ENCODE data around the gene SPRY4.
"Not testable (repeated sequence)": the region's sequence is repeated elsewhere in the genome, so short reads cannot be mapped to it uniquely, and the experiment has no call there.

SPRY4 gene

GRCh38 chr5:142324871-142325724 lies at the start of gene SPRY4:
Gene SPRY4, minus strand, starts transcription at chr5:142325021. Its CDS starts 9,913 bp downstream, at chr5:142315108.
- DNase-seq, result peak; percentile 59

DNA sequence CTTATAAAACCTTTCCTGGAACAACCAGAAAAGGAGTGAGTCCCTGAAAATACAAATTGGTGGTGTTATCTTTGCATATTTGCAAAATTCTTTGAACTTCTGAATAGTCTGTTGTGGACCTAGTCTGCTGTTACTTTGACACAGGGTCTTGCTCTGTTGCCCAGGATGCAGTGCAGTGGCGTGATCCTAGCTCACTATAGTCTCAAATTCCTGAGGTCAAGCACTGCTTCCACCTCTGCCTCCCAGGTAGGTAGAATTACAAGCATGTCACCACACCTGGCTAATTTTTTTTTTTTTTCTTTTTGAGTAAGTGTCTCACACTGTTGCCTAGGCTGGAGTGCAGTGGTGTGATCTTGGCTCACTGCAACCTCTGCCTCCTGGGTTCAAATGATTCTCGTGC lies 43.7 kb upstream of the SPRY4 start:
- DNase-seq, result no peak

- no peak for DNase-seq
These were observed 41.2 kb upstream of the SPRY4 start for GRCh38 chr5:142366007-142366406.

- DNase-seq, result no peak
These were observed 39.7 kb upstream of the SPRY4 start for GRCh38 chr5:142364251-142365145.

GRCh38 chr5:142363619-142363963 lies 38.8 kb upstream of the SPRY4 start:
- DNase-seq, result no peak

- DNase-seq, result not testable (repeated sequence)
These were observed 37.4 kb upstream of the SPRY4 start for GRCh38 chr5:142362193-142362592.

DNA sequence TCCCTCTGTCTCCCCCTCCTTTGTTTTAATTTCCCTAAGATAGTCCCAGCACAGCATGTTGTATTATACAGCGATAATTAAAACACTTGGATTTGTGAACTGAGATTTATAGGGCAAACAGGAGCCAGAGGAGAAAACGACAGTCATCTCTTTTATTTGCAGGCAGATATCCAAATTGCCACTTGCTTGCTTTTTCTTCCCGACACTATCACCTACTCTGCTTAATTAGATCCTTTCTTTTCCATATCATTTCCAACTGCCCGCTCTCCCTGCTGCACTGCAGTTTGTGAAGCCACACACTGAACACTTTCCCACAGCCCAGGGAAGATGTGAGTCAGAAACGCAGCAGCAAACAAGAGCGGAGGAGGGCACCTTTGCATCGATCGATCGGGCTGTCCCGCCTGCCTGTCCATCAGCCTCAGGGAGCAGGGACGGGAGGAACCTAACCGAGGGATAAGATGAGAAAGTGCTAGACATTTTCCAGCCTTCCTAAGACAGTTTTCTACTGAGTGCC lies 35.8 kb upstream of the SPRY4 start:
- no peak for DNase-seq

GRCh38 chr5:142360051-142360498 lies 35.3 kb upstream of the SPRY4 start:
- DNase-seq, result no peak

GRCh38 chr5:142358648-142359047 lies 33.8 kb upstream of the SPRY4 start:
- DNase-seq, result no peak

GRCh38 chr5:142358121-142358520 lies 33.3 kb upstream of the SPRY4 start:
- DNase-seq, result no peak

DNA sequence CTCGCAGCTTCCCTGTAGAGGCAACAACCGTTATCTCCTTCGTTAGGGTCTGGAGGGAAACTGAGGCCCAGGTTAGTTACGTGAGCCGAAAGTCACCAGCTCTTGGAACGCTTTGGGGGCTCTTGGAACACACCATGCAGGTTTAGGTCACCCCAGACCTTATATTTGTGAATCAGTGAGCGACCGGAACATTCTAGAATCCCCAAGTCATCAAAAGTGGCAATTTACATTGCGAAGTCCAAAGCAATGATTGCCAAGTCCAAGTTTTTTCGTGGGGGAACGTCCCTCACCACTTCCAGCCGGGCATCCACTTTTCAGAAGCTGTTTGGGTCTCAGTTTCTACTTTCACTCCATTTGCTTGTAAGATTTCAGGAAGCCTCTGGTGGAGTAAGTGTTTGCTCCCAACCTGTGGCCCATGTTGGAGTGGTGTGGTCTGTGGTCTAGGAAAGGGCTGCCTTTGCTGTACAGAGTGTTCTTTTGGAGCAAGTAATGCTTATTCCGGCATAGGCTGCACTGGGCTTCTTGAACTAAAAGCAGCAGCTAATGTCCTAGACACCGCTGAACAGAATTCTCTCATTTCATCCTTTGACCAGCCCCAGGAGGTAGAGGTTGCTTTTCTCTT lies 32.8 kb upstream of the SPRY4 start:
- DNase-seq, result no peak

DNA sequence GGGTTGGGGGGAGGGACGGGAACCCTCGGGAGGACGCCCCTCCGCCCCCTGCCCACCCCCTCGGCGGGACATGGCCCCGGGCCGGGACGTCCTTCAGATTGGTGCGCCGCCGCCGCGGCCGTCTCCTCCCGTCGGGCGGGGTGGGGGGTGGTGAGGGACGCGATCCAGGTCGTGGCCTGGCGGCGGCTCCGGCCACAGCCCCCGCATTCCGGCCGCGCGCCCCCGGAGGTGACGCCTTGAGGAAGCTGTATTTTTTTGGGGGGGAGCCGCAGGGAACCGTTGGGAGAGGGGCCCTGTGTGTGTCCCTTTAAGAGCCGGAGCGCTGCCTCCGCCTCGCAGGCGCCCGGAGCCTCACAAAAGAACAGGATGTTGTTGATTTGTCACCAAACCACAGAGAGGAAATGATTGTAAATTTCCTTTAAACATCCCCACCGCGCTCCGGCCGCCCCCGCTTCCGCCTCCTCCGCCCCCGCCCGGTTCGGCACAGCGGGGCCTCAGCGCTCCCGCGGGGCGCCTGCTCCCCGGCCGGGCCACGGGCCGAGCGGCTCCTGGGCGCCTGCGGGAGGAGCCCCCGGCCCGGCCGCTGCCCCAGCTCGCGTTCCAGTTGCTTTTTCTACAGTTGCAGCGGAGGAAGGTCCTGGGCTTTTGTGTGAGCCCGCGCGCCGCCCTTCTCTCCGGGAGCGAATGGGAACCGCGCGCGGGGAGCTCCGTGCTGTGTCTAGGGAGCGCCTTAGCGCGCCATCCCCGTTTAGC lies 32.1 kb upstream of the SPRY4 start:
- DNase-seq, result no peak

- no peak for DNase-seq
These were observed 31.5 kb upstream of the SPRY4 start for GRCh38 chr5:142356349-142356715.

DNA sequence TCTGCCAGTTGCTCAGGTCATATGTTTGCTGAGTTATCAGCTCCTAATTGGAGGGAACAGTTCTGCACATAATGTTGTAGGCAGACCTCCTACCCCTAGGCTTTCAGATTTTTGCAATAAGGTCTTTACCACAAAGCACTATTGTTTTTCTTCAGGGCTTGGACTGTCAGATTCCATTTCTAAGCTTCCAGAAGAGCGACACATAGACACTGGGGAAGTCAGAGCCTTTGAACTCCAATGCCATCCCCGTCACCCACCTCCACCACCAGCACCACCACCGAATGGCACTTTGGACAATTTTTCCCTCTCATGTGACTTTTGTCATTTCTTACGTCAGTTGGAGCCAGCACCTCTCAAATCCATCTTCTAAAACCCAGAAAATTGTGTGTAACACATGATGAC lies 28.3 kb upstream of the SPRY4 start:
- DNase-seq, result no peak

- DNase-seq, result no peak
These were observed 25.2 kb upstream of the SPRY4 start for GRCh38 chr5:142350021-142350420.

DNA sequence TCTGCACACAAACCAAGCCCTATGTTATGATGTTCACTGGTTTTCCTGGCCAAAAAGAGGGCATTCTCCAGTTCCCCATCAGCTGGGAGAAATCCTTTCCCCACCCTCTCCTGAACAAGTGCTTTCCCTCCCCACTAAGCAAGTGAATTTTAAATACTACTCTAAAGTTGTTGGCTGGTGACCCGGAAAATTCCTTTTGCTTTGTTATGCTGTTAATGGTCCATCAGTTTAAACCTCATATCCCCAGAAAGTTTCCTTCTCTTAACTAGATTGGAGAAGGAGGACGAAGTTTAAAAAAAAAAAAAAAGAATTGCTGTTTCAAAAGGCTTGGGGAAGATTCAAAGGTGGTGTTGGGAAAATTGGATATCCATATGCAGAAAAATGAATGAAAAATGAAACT lies 21.9 kb upstream of the SPRY4 start:
- DNase-seq, result no peak

GRCh38 chr5:142344915-142345314 lies 20.1 kb upstream of the SPRY4 start:
- not testable (repeated sequence) for DNase-seq

DNA sequence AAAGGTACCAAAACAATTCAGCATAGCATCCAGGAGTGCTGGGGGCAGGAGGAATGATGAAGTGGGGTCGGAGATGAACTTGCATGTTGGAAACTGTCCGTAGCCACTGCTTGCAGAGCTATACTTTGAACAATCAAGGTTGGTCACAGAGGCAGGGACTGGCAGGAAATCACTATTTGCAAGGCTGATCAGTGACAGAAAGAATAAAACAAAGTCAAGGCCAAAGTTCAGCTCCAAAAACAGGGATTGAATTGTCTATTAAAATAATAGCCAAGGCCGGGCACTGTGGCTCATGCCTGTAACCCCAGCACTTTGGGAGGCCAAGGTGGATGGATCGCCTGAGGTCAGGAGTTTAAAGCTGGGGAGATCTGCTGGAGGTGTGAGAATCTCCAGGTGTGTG lies 18.7 kb upstream of the SPRY4 start:
- no peak for DNase-seq

GRCh38 chr5:142342128-142342981 lies 17.5 kb upstream of the SPRY4 start:
- no peak for DNase-seq

DNA sequence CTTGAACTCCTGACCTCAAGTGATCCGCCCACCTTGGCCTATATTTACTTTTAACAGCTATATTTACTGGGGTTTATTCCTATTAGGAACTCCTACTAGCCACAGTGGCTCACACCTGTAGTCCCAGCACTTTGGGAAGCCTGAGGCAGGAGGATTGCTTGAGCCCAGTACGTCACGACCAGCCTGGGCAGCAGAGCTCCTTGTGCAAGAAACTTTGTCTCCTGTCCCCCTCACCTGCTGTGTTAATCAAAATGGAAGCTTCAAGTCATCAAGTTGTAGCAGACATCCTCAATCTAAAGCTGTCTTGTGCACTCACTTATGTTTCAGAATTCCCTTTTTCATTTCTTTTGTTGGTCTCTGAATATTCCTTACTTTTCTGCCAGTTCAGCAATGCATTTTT lies 15.0 kb upstream of the SPRY4 start:
- no peak for DNase-seq

DNA sequence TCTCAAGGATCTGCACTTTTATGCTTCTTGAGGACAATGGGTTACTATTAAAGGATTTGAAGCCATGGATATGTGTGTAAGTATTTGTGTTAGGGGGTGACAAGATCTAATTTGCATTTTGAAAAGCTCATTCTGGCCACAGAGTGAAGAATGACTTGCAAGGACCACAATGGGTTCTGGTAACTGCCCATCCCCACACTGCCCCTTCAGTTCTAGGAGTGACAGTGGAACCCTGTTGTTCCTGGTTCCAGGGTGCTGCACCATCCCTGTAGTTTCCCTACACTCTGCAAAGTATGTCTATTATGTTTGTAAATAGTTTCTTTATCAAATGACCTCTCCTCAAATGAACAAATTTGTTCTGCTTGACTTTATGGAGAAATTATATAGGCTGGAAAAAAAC lies 9.7 kb upstream of the SPRY4 start:
- no peak for DNase-seq

DNA sequence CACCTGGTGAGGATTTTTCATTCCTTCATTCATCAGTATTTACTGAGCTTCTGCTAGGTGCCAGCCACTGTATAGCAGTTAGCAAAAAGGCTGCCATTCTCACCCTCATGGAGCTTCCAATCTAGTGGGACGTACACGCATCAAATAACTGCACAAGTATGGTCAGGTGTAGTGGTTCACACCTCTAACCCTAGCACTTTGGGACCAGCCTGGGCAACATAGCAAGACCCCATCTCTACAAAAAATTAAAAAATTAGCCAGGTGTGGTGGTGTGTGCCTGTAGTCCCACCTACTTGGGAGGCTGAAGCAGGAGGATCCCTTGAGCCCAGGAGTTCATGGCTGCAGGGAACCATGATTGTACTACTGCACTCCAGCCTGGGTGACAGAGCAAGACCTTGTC lies 8.9 kb upstream of the SPRY4 start:
- DNase-seq, result not testable (repeated sequence)

All from NCI-H524 treated with DMSO at 0.1 percent for 48 hours (cell line).